ENCODE measurements around the gene HYAL3.
A peak's percentile ranks its signal among the peaks of the same experiment; 100 is the strongest.

- TF ChIP-seq CTCF (IDR thresholded peaks at IDR 0.05): peak in 1 of 3 experiments; percentile 28
- TF ChIP-seq POLR2A (IDR thresholded peaks at IDR 0.05): no peak
- TF ChIP-seq POLR2AphosphoS5 (IDR thresholded peaks at IDR 0.05; ENCODE audit: insufficient read depth in 1 of 2, low read depth in 1 of 2): no peak
Observed at GRCh38 chr3:50347187-50347813, 48.1 kb upstream of the HYAL3 start.

All from vagina (tissue), 2 donors.